Breast epithelium (tissue), 4 donors: Measurements from ENCODE around the gene FAM168B. TPM values are rescaled to one million over a fixed set of nuclear protein-coding genes. Genes with fewer than 3 reads are reported as not detected.

ENCODE experiments used
- DNase-seq, 2 donors: peaks; one replicate each; pipeline ENCODE4 v3.0.0-alpha.2; 2019; ENCODE audit warnings: low spot score in 2 of 2
- H3K27ac ChIP-seq, 2 donors: fragments of 200-600 bp; sonication (generic) in 1 of 2; one replicate each; pipeline ENCODE4 v1.5.1; 2016 to 2019; ENCODE audit warnings: mild to moderate bottlenecking in 1 of 2
- H3K27me3 ChIP-seq, 2 donors: fragments of 200-600 bp; sonication (generic) in 1 of 2; one replicate each; pipeline versions ENCODE4 v1.5.1 to v1.6.0; 2017 to 2019; ENCODE audit warnings: control low read depth in 1 of 2, mild to moderate bottlenecking in 1 of 2
- H3K36me3 ChIP-seq: fragments of 200-600 bp; one replicate; pipeline ENCODE4 v1.5.1; 2019
- H3K4me1 ChIP-seq, 2 donors: fragments of 200-600 bp; sonication (generic); one replicate each; pipeline ENCODE4 v1.5.1; 2016 to 2019; ENCODE audit warnings: control low read depth in 1 of 2
- H3K4me3 ChIP-seq, 3 donors: fragments of 200-600 bp; sonication (generic); 1 replicate in 2 of 3; 2 replicates in 1 of 3; pipeline ENCODE4 v1.5.1; 2016 to 2019; ENCODE audit warnings: mild to moderate bottlenecking in 3 of 3, moderate library complexity in 2 of 3
- H3K9me3 ChIP-seq, 2 donors: fragments of 200-600 bp; sonication (generic) in 1 of 2; one replicate each; pipeline ENCODE4 v1.5.1; 2016 to 2019; ENCODE audit warnings: control low read depth in 1 of 2
- CTCF ChIP-seq, 3 donors: fragments of 450-650 bp; IDR thresholded peaks; one replicate each; pipeline ENCODE4 v1.5.1; 2016 to 2017; ENCODE audit warnings: antibody characterized with exemption in 3 of 3, mild to moderate bottlenecking in 3 of 3, moderate library complexity in 3 of 3
- POLR2A ChIP-seq: fragments of 450-650 bp; IDR thresholded peaks from one replicate; pipeline ENCODE4 v1.6.1; 2016; ENCODE audit warnings: antibody characterized with exemption, mild to moderate bottlenecking, moderate library complexity
- POLR2AphosphoS5 ChIP-seq, 3 donors: sonication (generic); formaldehyde crosslinking; IDR thresholded peaks; one replicate each; pipeline ENCODE4 v1.6.1; 2017; ENCODE audit warnings: antibody characterized with exemption in 3 of 3
- intact Hi-C: fragments of 100-400 bp; cut with DNase I; formaldehyde crosslinking; loops from one replicate; pipeline ENCODE4 v1.15.1; 2023; ENCODE audit warnings: low total_unique reads
- total RNA-seq, 3 donors: library from RNA; depleted of rRNA; stranded (reverse); fragments of >200 nt; gene quantifications; one replicate each; pipeline ENCODE4 v1.1.0, GENCODE V29; 2016

FAM168B gene
- total RNA-seq, 3 donors from 2014 or later: 69.2 to 122 (median 111) TPM

GRCh38 chr2:131113566-131114227, 20.4 kb upstream of the FAM168B start:
- TF ChIP-seq CTCF (IDR thresholded peaks at IDR 0.05) (no peak), POLR2A (no peak), POLR2AphosphoS5 (IDR thresholded peaks at IDR 0.05) (no peak)
- H3K36me3 ChIP-seq: no peaks in the 10 kb centered on the region
- H3K27me3 ChIP-seq: no peaks in the 10 kb centered on the region
- no peak overlapping the region for H3K4me3 ChIP-seq
- H3K9me3 ChIP-seq: no peaks in the 10 kb centered on the region
- H3K4me1 ChIP-seq: no peaks in the 10 kb centered on the region
- intact Hi-C loops: no loop called here
- no peak for DNase-seq
- no peak overlapping the region for H3K27ac ChIP-seq

GRCh38 chr2:131112529-131112928, 19.3 kb upstream of the FAM168B start:
- H3K9me3 ChIP-seq: no peaks in the 10 kb centered on the region
- TF ChIP-seq POLR2AphosphoS5 (IDR thresholded peaks at IDR 0.05): no peak
- no peak for TF ChIP-seq CTCF (IDR thresholded peaks at IDR 0.05)
- no peak for TF ChIP-seq POLR2A
- H3K4me3 ChIP-seq: no peak overlapping the region
- no peak overlapping the region for H3K27ac ChIP-seq
- no peak for DNase-seq
- intact Hi-C loops: no loop called here
- H3K36me3 ChIP-seq: no peaks in the 10 kb centered on the region
- H3K27me3 ChIP-seq: no peaks in the 10 kb centered on the region
- no peaks in the 10 kb centered on the region for H3K4me1 ChIP-seq

GRCh38 chr2:131105950-131106801, 12.9 kb upstream of the FAM168B start:
- Histone ChIP-seq H3K4me3 (peak overlapping the region; percentile 87 to 100 (median 99)), H3K9me3 (no peaks in the 10 kb centered on the region), H3K36me3 (no peaks in the 10 kb centered on the region), H3K27ac (peak overlapping the region; percentile 93 to 95), H3K4me1 (peaks cover 4 to 8% of the 10 kb centered on the region in 2 donors), H3K27me3 (no peaks in the 10 kb centered on the region)
- intact Hi-C loops: no loop called here
- peak in 1 of 2 donors; percentile 57 for DNase-seq
- peak in 1 of 3 donors; percentile 33 for TF ChIP-seq POLR2AphosphoS5 (IDR thresholded peaks at IDR 0.05)
- TF ChIP-seq POLR2A: no peak
- no peak for TF ChIP-seq CTCF (IDR thresholded peaks at IDR 0.05)

- intact Hi-C loops: no loop called here
- H3K27ac ChIP-seq: peak within 1 kb of the TSS; percentile 93 to 95
- H3K27me3 ChIP-seq: no peaks in the 10 kb centered on the region
- no peaks in the 10 kb centered on the region for H3K9me3 ChIP-seq
- H3K36me3 ChIP-seq: no peaks in the 10 kb centered on the region
- peaks cover 4 to 8% of the 10 kb centered on the region in 2 donors for H3K4me1 ChIP-seq
- H3K4me3 ChIP-seq: peak within 1 kb of the TSS; percentile 87 to 100 (median 99)
- peak; percentile 83 to 89 for DNase-seq
- peak in 1 of 3 donors; percentile 9 for TF ChIP-seq CTCF (IDR thresholded peaks at IDR 0.05)
- peak; percentile 70 to 90 (median 71) for TF ChIP-seq POLR2AphosphoS5 (IDR thresholded peaks at IDR 0.05)
- peak; percentile 85 for TF ChIP-seq POLR2A
These were observed 12.1 kb upstream of the FAM168B start, which contains the start of gene PLEKHB2 for GRCh38 chr2:131105156-131105949. TSS of gene PLEKHB2 (plus strand) at chr2:131105336. CDS start at chr2:131120942, 15,606 bp downstream.
